Activated CD4-positive, CD25-positive, alpha-beta regulatory T cell (primary cell): ENCODE data around the gene SLC49A3.

Experiments used
- DNase-seq, 4 experiments: peaks; one replicate each; lab custom pipeline; 2025; lab: John Stamatoyannopoulos, UW

Gene SLC49A3

DNA sequence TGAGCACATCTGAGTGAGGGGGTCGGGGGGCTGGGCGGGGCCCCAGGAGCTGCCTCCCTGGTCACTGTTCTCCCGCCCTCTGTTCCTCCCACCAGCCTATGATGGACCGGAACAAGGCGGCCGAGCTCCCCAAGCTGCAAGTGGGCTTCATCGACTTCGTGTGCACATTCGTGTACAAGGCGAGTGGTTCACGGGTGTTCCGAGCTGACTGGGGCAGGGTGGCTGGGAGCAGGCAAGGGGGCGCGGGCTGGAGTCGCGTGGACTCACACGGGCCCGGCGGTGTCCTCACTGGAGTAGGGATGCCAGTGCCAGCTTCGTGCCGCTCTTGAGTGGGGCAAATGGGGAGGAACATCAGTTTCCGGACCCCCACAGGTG lies 22.5 kb downstream of the SLC49A3 start:
- no peak for DNase-seq

DNA sequence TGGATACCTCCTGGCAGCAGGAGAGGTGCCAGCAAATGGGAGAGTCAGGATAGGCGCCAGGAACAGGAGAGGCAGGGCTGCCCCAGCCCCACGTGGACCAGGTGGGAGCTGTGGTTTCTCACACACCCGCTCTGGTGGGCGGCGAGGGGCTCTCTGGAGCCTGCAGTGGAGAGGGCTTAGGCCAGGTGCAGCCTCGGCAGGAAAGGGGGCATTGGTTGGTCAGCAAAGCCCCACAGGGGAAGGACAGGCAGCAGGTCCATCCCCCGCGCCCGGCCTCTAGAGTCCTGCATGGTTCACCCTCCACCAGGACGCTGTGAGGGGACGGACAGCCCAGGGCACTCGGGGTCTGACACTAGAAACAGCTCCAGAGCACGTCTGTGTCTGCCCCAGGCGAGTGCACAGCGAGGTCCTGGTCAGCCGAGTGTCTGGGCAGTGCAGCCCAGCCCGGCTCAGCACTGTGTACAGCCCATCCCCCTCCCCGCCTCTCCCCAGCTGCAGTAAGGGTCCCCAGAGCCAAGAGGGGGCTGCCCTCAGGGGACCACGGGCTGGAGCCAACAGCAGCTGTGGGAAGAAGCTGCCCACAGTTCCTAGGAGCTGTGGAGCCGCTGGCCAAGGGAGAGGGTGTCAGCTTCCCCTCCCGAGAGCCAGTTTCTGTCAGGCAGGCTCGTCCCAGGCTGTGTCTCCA lies 23.1 kb downstream of the SLC49A3 start:
- no peak for DNase-seq

DNA sequence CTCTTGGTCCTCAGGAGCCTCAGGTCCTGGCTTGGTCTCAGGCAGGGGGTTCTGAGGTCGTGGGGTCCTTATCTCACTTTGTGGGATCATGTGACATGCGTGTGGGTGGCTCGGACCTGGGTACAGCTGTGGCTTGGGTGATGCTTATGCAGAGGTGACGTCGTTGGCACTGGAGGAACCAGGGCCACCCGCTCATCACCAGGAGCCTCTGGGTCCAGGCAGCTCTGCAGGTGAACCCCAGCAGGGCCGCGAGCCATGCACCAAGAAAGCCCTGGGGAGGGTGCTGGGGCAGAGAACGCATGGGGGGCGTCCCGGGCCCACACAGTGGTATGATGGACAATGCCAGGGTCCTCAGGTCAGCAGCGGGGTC lies 23.6 kb downstream of the SLC49A3 start:
- DNase-seq: no peak

DNA sequence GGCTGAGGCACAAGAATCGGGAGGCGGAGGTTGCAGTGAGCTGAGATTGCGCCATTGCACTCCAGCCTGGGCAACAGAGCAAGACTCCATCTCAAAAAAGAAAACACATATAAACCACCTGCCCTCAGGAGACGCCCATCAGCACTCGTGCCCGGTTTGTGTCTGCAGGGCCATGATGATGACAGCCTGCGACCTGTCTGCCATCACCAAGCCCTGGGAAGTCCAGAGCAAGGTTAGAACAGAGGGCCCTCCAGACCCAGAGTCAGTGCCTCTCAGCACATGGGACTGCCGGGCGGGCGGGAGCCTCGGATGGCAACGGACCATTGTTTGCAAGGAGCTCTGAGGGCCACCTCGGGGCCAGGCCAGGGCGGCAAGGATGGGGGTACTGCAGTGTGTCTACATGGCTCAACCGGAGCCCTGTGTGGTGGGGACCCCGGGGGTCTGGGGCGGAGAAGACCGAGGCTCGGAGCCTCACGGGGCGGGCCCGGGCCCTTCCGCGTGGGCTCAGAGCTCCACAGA lies 24.2 kb downstream of the SLC49A3 start:
- DNase-seq: no peak

DNA sequence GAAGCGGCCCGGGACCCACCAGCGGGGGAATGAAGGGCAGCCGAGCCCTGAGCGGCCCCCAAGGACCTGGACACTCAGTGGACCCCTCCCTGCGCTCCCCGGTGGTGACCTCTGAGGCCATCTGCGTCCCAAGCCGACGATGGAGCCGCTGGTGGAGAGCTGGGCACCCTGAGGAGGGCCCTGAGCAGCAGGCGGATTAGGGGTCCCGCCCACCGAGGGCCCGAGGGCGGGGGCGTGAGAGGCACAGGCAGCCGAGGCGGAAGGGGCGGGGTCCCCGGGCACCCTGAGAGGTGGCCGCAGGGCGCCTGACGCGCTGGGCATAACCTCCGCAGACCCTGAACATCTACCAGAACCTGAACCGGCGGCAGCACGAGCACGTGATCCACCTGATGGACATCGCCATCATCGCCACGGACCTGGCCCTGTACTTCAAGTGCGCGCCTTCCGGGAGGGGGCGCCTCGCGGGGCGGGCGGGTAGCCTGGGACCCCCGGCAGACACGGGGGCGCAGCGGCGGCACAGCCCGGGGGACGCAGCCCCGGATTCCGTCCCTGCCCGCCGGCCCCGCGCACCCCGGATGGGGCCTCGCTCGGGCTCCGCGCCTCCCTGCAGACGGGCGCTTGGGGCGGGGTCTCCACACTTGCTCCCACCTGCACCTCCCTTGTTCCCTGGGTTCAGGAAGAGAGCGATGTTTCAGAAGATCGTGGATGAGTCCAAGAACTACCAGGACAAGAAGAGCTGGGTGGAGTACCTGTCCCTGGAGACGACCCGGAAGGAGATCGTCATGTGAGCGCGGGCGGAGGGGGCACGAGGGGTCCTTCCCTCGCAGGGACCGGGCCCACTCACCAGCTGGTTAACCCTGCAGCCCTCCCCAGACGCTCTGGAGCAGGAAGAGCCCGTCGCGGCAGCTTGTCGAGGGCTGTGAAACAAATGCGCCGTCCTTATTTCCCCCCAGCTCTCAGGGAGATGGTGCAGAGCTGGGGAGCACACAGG lies 25.2 kb downstream of the SLC49A3 start:
- DNase-seq: peak; percentile 44 to 72 (median 64)

DNA sequence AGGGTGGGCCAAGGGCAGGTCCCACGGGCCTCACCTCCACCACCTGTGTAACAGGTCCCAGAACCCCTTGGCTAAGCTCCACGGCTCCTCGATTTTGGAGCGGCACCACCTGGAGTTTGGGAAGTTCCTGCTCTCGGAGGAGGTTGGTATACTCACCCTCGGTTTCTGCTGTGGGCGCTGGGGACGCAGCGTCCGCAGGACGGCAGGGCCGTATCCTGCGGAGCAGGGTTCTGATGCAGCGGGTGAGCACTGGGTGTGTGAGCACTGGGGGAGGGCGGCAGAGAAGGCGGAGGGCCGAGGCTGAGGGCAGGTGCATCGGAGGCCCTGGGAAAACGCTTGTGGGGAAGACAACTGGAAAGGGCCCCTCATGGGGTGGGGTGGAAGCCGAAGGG lies 25.9 kb downstream of the SLC49A3 start:
- no peak for DNase-seq

DNA sequence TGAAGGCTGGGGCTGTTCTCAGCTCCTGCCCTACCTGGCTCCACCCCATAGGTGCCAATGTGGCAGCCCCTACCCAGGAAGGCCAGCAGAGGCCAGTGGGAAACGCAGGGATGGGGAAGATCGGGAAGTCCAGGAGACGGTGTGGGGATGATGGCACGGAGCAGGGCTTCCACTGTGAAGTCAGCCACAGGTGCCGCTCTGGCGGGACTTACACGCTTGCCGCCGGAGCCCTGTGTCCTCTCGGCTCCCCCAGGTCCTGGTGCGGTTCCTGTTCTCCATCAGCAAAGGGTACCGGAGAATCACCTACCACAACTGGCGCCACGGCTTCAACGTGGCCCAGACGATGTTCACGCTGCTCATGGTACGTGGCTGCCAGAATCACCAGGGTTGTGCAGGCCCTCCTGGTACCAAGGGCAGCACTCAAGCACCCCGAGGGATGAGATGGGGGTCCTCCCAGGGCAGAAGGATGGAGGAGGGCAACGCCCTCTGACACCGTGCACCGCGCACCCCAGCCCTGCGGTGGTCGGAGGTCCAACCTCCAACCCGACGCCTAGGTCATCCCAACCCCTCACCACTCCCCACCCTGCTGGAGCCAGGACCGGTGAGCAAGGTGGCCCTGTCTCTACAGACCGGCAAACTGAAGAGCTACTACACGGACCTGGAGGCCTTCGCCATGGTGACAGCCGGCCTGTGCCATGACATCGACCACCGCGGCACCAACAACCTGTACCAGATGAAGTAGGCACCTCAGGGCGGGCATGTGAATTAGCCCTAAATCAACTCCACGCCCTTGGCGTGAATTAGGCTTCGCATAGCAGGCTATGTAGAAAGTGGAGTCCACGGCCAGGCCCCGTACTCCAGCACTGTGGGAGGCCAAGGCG lies 26.8 kb downstream of the SLC49A3 start:
- no peak for DNase-seq

DNA sequence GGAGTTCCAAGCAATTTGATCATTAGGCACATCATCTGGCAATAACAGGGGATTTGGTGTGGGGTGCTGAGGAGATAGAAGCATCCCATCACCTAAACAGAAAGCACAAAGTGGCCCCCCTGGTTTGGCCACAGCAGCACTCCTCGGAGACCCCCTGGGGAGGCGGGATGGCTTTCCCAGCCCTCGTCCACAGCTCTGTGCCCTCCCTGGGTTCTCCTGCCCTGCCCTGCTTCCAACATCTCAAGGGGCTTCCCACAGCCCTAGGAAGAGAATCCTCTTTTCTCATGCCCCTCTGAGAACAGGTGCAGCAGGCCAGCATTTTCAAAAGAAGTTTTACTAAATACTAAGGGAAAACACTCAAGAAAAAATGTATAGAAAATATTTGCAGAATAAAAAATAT lies 27.7 kb downstream of the SLC49A3 start:
- no peak for DNase-seq

DNA sequence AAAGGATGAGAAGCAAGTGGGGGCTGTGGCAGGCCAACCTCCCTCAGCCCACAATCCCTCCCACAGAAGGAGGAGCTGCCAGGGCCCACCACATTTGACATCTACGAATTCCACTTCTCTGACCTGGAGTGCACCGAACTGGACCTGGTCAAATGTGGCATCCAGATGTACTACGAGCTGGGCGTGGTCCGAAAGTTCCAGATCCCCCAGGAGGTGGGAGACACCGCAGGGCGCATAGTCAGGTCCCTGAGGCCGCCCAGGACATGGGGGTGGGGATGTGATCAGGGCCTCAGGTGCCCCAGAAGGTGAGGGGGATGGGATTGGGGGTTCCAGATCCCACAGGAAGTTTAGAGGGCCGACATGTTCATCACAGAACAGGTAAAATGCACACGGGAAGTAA lies 28.6 kb downstream of the SLC49A3 start:
- DNase-seq: no peak

DNA sequence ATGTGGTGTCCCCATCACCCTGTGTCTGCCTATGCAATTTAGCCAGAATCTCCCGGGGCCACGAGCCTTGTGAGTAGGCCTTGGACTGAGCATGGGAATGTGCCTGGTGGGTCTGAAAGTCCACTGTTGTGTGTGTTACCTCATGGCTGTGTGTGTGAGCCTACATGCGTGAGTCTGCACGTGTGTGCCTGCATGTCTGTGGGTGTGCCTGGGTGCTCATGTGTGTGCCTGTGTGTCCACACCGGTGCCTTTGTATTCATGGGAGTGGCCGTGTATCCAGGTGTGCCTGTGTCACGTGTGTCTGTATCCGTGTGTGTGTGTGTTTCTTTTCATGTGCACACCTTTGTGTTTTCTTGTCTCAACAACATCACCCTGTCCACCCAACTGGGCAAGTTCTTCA lies 29.1 kb downstream of the SLC49A3 start:
- no peak for DNase-seq

DNA sequence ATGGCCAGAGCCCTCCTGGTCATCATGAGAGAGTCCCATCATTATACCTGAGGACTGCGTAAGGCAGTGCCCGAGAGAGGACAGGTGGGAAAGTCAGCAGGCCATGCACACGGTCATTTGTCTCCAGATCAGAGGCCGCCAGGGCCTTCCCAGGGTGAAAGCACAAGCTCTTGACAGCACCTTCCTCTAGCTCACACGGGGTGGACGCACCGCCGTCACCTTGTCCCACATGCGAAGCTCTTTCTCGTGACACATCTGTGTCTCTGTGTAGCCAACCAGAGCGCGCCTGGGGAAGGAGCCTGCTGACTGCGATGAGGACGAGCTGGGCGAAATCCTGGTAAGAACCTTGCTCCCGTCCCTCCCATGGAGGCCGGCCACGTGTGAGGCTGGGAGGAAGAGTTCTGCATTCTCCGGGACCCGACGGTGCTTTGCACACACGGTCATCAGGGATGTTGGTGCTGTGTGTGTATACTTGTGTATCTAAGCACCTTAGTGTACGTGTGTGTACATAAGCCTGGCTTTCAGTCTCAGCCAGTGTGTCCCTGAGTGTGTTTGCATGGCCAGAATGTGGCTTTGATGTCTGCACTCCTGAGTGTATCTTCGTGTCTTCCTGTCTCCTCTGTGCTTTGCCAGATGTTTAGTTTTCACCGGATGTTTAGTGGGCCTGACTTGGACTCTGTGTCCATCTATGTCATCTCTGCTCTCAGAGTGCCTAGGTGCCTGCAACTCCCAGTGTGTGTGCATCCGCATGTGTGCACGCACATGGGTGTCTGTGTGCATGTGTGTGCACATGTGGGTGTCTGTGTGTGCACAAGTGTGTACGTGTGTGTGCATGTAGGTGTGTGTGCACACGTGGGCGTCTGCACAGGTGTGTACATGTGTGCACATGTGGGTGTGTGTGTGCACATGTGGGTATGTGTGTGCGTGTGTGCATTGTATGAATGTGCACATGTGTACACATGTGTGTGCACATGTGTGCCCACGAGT lies 30.0 kb downstream of the SLC49A3 start:
- DNase-seq: no peak

DNA sequence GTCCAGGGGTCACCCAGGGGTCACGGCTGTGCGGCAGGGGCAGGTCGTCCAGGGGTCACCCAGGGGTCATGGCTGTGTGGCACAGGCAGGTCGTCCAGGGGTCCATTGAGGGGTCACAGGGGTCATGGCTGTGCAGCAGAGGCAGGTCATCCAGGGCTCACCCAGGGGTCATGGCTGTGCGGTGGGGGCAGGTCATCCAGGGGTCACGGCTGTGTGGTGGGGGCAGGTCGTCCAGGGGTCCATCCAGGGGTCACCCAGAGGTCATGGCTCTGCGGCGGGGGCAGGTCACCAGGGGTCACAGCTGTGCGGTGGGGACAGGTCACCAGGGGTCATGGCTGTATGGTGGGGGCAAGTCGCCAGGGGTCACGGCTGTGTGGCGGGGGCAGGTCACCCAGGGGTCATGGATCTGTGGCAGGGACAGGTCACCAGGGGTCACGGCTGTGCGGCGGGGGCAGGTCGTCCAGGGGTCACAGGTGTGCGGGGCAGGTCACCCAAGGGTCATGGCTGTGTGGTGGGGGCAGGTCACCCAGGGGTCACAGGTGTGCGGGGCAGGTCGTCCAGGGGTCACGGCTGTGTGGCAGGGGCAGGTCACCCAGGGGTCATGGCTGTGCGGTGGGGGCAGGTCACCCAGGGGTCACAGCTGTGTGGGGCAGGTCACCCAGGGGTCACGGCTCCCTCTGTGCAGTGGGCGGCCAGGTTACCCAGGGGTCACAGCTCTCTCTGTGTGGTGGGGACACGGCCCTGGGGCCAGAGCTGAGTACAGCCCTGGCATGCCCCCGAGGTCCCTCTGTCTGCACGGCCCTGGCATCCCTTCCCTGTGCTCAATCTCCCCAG lies 30.9 kb downstream of the SLC49A3 start:
- no peak for DNase-seq

DNA sequence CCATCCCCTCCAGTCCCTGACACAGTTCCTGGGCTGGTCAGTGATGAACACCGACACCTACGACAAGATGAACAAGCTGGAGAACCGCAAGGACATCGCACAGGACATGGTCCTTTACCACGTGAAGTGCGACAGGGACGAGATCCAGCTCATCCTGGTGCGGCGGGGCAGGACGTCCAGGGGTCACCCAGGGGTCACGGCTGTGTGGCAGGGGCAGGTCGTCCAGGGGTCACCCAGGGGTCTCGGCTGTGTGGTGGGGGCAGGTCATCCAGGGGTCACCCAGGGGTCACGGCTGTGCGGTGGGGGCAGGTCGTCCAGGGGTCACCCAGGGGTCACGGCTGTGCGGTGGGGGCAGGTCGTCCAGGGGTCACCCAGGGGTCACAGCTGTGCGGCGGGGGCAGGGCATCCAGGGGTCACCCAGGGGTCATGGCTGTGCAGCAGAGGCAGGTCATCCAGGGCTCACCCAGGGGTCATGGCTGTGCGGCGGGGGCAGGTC lies 31.6 kb downstream of the SLC49A3 start:
- no peak for DNase-seq

DNA sequence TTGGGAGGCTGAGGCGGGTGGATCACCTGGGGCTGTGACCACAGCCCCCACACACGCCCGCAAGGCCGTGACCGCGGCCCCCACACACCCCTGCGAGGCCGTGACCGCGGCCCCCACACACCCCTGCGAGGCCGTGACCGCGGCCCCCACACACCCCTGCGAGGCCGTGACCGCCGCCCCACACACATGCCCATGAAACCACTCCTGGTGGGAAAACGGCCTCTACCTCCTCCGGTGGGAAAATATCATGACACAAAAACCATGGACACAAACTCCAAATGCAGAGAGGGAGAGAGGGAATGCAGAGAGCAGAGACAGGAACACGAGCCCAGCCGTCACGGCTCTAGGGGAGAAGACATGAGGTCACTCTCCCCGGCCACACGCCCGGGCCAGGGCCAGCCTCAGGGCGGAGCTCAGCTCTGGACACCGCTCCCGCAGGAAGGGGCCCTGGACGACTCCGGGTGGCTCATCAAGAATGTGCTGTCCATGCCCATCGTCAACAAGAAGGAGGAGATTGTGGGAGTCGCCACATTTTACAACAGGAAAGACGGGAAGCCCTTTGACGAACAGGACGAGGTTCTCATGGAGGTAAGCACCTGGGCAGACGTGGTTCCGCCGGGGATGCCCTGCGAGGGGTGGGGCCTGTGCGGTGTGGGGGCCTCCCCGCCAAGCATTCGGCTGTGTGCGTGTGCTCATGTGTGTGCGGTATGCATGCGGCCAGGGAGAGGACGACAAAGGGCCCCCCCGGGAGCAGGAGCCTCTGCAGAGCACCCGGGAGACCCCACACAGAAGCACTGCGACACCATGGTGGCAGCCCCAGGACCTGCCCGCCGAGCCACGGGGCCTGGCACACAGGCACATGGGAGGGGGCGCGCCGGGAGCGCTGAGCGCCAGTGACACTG lies 32.3 kb downstream of the SLC49A3 start:
- no peak for DNase-seq

DNA sequence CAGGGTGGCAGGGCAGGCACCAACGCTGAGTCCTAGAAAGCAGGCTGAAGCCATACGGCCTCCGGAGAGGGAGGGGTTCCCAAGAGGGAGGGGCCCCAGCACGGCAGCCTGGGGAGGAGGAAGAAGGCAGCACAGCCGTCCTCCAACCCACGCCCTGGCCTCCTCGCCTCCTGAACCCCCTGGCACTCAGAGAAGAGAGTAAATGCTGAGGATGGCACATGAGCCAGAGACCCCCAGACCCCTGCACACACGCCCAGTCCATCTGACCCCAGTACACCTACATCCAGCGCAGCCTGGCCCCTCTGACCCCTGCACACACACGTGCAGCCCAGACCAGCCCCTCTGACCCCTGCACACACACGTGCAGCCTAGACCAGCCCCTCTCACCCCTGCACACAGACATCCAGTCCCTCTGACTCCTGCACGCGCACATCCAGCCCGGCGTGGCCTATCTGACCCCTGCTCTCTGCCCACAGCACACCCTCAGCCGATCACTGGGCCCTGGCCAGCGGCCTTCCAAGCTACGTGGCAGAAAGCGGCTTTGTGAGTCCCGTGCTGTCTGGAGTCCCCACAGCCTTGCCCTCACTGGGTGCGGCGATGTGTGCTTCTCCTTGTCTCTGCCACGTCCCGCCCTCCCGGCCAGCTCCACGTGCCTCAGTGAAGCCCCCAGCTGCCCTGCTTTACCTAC lies 33.3 kb downstream of the SLC49A3 start:
- no peak for DNase-seq

DNA sequence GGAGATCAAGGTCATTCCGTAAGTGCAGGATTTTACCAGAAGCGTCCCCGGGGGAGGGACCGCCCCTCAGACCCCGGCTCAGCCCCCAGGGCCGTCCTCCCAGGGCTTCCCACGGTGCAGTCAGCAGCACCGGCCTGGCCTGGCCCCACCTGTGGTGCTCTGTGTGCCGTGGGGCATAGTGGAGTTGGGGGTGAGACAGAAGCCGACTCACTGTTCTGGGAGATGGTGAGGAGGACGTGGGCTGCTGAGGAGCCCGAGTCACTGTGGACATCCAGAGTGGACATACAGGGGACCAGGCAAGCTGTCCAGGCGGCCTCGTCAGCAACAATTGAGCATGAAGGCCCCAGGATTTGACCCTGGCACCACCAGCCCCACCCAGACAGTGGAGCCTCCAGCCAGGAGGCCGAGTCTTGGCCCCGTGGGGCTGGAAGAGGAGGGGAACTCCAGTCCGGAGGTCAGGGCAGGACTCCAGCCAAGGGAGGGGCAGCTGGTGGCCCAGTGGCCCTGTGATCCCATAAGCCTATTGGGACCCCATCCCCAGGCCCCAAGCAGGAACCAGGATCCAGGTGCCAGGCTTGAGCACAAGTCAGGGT lies 34.0 kb downstream of the SLC49A3 start:
- no peak for DNase-seq

DNA sequence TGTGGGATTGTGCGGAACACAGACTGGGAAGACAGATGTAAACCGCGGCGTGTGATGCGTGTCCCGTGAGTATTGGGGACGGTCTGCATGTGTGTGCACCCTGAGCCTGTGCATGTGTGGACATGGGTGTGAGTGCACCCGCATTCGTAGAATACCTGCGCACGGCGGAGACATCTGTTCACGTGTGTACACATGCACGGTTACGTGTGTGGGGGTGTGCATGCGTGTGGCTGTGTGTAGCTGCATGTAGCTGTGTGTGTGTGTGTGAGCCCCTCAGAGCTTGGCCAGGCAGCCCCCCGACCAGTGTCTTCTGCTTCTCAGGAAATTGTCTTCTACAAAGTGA lies 34.5 kb downstream of the SLC49A3 start:
- no peak for DNase-seq
